WTC11 (cell line): ENCODE measurements around the gene SLC9C1. TPM values are rescaled to one million over a fixed set of nuclear protein-coding genes. Genes with fewer than 3 reads are reported as not detected.

Experiments
- ATAC-seq: fragments of 200-7000 bp; cut with Tn5 transposase; 2 replicates; pipeline ENCODE4 v1.10.0; 2021; ENCODE audit warnings: mild to moderate bottlenecking, moderate library complexity
- CTCF ChIA-PET: fragments of 300-600 bp; sonication (Branson Sonifier 250); formaldehyde crosslinking; loops from one replicate; lab custom pipeline; 2021; ENCODE audit warnings: antibody characterized with exemption; lab: Charles Lee
- POLR2A ChIA-PET: fragments of 350-600 bp; sonication (Branson Sonifier 250); formaldehyde crosslinking; loops from one replicate; lab custom pipeline; 2021; ENCODE audit warnings: antibody characterized with exemption; lab: Charles Lee
- DNase-seq: peaks from one replicate; pipeline ENCODE4 v3.0.0; 2021; ENCODE audit warnings: low spot score
- H3K27ac Mint-ChIP-seq: 2 replicates; pipeline ENCODE4 v1.8.0; 2021; ENCODE audit warnings: mixed read lengths
- H3K27me3 Mint-ChIP-seq: 2 replicates; pipeline ENCODE4 v1.8.0; 2021; ENCODE audit warnings: low read depth, mild to moderate bottlenecking, moderate library complexity, mixed read lengths
- H3K36me3 Mint-ChIP-seq: 2 replicates; pipeline ENCODE4 v1.8.0; 2021; ENCODE audit warnings: mixed read lengths
- H3K4me1 Mint-ChIP-seq: 2 replicates; pipeline ENCODE4 v1.8.0; 2022; ENCODE audit warnings: mixed read lengths
- H3K4me3 Mint-ChIP-seq: 2 replicates; pipeline ENCODE4 v1.8.0; 2021; ENCODE audit warnings: mild to moderate bottlenecking, moderate library complexity, mixed read lengths
- H3K9me3 Mint-ChIP-seq: 2 replicates; pipeline ENCODE4 v1.8.0; 2021; ENCODE audit warnings: mixed read lengths
- AFF4 ChIP-seq: sonication (generic); formaldehyde crosslinking; IDR thresholded peaks from 2 replicates; pipeline ENCODE4 v1.8.1; 2023; ENCODE audit warnings: mild to moderate bottlenecking, missing genetic modification reagents, borderline replicate concordance
- ATF6 ChIP-seq: sonication (generic); formaldehyde crosslinking; IDR thresholded peaks from 2 replicates; pipeline ENCODE4 v1.8.1; 2023; ENCODE audit warnings: mild to moderate bottlenecking, missing genetic modification reagents
- ETV6 ChIP-seq: sonication (generic); formaldehyde crosslinking; IDR thresholded peaks from 2 replicates; pipeline ENCODE4 v1.8.1; 2022; ENCODE audit warnings: mild to moderate bottlenecking, missing genetic modification reagents
- GRHL2 ChIP-seq: fragments of 250-450 bp; sonication (Bioruptor Pico); IDR thresholded peaks from 2 replicates; pipeline ENCODE4 v1.8.0; 2022; ENCODE audit warnings: mild to moderate bottlenecking, moderate library complexity; ENCODE audit not compliant: insufficient replicate concordance, severe bottlenecking
- KAT7 ChIP-seq: sonication (generic); formaldehyde crosslinking; IDR thresholded peaks from 2 replicates; pipeline ENCODE4 v1.8.1; 2023; ENCODE audit warnings: missing genetic modification reagents, mild to moderate bottlenecking, borderline replicate concordance
- RELA ChIP-seq: sonication (generic); formaldehyde crosslinking; IDR thresholded peaks from 2 replicates; pipeline ENCODE4 v1.8.1; 2022; ENCODE audit warnings: missing genetic modification reagents, mild to moderate bottlenecking, borderline replicate concordance
- ZNF396 ChIP-seq: fragments of 250-450 bp; sonication (Bioruptor Pico); IDR thresholded peaks from 2 replicates; pipeline ENCODE4 v1.8.0; 2021; ENCODE audit warnings: mild to moderate bottlenecking, moderate library complexity, borderline replicate concordance
- ZNF512 ChIP-seq: sonication (generic); formaldehyde crosslinking; IDR thresholded peaks from 2 replicates; pipeline ENCODE4 v1.8.1; 2022; ENCODE audit warnings: missing genetic modification reagents, borderline replicate concordance
- ZNF532 ChIP-seq: fragments of 250-450 bp; sonication (Bioruptor Pico); IDR thresholded peaks from 2 replicates; pipeline ENCODE4 v1.9.0; 2021; ENCODE audit warnings: mild to moderate bottlenecking, borderline replicate concordance
- total RNA-seq: library from RNA; stranded (reverse); gene quantifications from 3 replicates; pipeline ENCODE4 v1.2.3, GENCODE V29; 2021
- TF ChIP-seq, protein P1 (sequence below): sonication (generic); formaldehyde crosslinking; IDR thresholded peaks from 2 replicates; pipeline ENCODE4 v1.8.1; 2023; ENCODE audit warnings: mild to moderate bottlenecking, missing genetic modification reagents, moderate library complexity
- TF ChIP-seq, protein P2 (sequence below): sonication (generic); formaldehyde crosslinking; IDR thresholded peaks from 2 replicates; pipeline ENCODE4 v1.8.0; 2022; ENCODE audit warnings: mild to moderate bottlenecking, missing genetic modification reagents
- TF ChIP-seq, protein P3 (sequence below): sonication (generic); formaldehyde crosslinking; conservative IDR thresholded peaks from 2 replicates; pipeline ENCODE4 v1.8.1; 2022; ENCODE audit warnings: mild to moderate bottlenecking, missing genetic modification reagents
- TF ChIP-seq, protein P4 (sequence below): fragments of 250-450 bp; sonication (Bioruptor Pico); conservative IDR thresholded peaks from 2 replicates; pipeline ENCODE4 v1.9.0; 2021; ENCODE audit warnings: mild to moderate bottlenecking

Gene SLC9C1
- total RNA-seq, 1 experiment from 2014 or later = 3.5 TPM

DNA sequence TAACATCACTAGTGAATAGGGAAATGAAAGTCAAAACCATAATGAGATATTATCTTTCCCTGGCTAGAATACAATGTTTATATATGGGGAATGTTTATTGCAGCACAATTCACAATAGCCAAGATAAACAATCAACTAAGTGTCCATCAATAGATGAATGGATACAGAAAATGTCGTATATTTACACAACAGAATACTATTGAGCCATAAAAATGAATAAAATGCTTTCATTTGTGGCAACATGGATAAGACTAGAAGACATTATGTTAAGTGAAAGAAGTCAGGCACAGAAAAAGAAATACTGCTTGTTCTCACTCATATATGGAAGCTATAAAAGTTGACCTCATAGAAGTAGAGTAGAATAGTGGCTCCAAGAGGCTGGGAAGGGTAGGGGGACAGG is 65.2 kb downstream of the SLC9C1 start (continued):
- TF ChIP-seq, protein P1, sequence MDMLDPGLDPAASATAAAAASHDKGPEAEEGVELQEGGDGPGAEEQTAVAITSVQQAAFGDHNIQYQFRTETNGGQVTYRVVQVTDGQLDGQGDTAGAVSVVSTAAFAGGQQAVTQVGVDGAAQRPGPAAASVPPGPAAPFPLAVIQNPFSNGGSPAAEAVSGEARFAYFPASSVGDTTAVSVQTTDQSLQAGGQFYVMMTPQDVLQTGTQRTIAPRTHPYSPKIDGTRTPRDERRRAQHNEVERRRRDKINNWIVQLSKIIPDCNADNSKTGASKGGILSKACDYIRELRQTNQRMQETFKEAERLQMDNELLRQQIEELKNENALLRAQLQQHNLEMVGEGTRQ (CRISPR knock-in tag) = no peak
- TF ChIP-seq ZNF532 (CRISPR knock-in tag) (no peak), ZNF512 (no peak)

GRCh38 chr3:112200317-112200666 is 93.7 kb downstream of the SLC9C1 start:
- DNase-seq = no peak
- Mint-ChIP-seq H3K27ac (no peak overlapping the region), H3K4me1 (peaks cover 14% of the 10 kb centered on the region), H3K36me3 (peaks cover 9% of the 10 kb centered on the region), H3K9me3 (peaks cover 10% of the 10 kb centered on the region; the same call in 1 of the 2 replicates), H3K4me3 (no peak overlapping the region), H3K27me3 (no peaks in the 10 kb centered on the region)
- TF ChIP-seq ATF6 (CRISPR knock-in tag) (no peak), ZNF396 (no peak), KAT7 (no peak)
- TF ChIP-seq, protein P2, sequence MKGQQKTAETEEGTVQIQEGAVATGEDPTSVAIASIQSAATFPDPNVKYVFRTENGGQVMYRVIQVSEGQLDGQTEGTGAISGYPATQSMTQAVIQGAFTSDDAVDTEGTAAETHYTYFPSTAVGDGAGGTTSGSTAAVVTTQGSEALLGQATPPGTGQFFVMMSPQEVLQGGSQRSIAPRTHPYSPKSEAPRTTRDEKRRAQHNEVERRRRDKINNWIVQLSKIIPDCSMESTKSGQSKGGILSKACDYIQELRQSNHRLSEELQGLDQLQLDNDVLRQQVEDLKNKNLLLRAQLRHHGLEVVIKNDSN (CRISPR knock-in tag) = no peak
- TF ChIP-seq, protein P3, sequence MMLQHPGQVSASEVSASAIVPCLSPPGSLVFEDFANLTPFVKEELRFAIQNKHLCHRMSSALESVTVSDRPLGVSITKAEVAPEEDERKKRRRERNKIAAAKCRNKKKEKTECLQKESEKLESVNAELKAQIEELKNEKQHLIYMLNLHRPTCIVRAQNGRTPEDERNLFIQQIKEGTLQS = no peak
- POLR2A ChIA-PET = no interaction called here
- CTCF ChIA-PET = interaction anchor here (0.8 kb wide), 1 partner anchor 157 kb away, joined by 3 read pairs; no protein-coding TSS in a partner anchor
- no peak for ATAC-seq

GRCh38 chr3:112199622-112200316 is 94.2 kb downstream of the SLC9C1 start:
- CTCF ChIA-PET = interaction anchor here (0.8 to 1.1 kb wide), 2 partner anchors 156 to 238 kb away, joined by 3 read pairs; no protein-coding TSS in a partner anchor
- no peak for DNase-seq
- no peak overlapping the region for H3K4me3 Mint-ChIP-seq
- ATAC-seq = no peak
- H3K27ac Mint-ChIP-seq = no peak overlapping the region
- H3K36me3 Mint-ChIP-seq = peaks cover 14% of the 10 kb centered on the region
- H3K4me1 Mint-ChIP-seq = peaks cover 14% of the 10 kb centered on the region
- no peaks in the 10 kb centered on the region for H3K27me3 Mint-ChIP-seq
- H3K9me3 Mint-ChIP-seq = peaks cover 16% of the 10 kb centered on the region
- POLR2A ChIA-PET = no interaction called here
- TF ChIP-seq ETV6 (CRISPR knock-in tag) (no peak), RELA (no peak), AFF4 (CRISPR knock-in tag) (no peak), GRHL2 (no peak)
- TF ChIP-seq, protein P4, sequence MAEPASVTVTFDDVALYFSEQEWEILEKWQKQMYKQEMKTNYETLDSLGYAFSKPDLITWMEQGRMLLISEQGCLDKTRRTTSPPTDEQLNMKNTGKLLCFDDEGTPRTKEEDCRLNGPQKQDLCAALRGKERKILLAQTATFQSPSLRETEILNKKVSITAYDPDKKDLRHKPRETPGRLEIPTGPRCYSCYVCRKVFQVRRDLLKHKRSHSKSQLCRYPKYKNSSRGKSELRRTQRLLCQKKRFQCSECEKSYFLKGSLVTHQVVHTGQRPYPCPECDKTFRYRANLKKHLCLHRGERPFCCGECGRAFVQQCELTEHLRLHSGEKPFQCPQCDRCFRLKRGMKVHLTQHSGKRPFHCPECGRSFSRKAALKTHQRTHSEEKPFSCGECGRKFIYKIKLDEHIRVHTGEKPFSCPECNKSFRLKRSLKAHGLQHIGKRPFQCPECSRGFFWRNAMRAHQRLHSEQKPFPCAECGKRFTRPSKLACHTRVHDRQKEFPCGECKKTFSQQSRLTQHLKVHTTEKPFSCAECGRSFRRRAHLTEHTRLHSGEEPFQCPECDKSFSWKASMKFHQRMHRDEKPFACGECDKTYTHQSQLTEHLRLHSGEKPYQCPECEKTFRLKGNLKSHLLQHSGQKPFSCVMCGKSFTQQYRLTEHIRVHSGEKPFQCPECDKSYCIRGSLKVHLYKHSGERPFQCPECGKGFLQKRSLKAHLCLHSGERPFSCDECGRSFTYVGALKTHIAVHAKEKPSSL (CRISPR knock-in tag) = no peak
